Stimulated activated CD8-positive, alpha-beta memory T cell treated with anti-CD3 and anti-CD28 coated beads, Interleukin-4, amount 100 ng/mL, for 48 hours (primary cell): ENCODE measurements around the gene VIPAS39.

Experiments
- DNase-seq: peaks from one replicate; pipeline ENCODE4 v3.0.0-alpha.2; 2020

VIPAS39 gene

DNA sequence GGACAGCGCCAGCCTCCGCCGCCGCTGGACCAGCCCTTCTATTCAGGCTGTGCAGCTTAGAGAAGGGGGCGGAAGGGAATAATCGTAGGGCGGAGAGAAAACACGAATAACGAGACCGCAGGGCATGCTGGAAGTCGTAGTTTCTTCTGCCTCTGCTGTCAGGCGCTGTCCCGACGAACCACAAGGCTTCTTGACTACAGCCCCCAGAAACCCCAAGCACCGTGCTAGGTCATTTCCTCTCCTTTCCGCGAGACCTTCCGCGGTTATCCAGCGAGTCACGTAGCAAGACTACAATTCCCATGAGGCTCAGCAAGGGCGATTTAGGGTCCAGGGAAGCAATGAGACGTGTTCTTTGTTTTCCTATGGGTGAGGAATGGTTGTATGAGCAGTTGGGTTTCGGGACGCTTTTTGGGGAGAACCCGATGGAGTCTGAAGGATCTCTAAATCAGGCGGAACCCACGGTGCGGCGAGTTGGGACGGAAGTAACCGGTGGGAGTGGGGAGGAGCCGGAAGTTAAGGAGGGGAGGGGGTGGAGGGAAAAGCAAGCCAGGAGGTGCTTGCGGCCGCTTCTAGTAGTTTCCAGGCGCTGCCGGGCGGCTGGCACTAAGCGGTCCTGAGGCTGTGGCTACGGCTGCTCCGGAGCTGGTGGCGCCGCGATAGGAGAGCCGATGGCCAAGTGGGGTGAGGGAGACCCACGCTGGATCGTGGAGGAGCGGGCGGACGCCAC lies at the start of gene VIPAS39, which contains the start of gene AHSA1:
TSS of gene VIPAS39 (minus strand) at position 80 of the 727 bp plus-strand sequence. CDS start 3,499 bp downstream, outside the sequence.
TSS of gene AHSA1 (plus strand) at position 572 of the 727 bp plus-strand sequence. CDS start at position 669, 97 bp downstream.
- DNase-seq, result peak; percentile 92

DNA sequence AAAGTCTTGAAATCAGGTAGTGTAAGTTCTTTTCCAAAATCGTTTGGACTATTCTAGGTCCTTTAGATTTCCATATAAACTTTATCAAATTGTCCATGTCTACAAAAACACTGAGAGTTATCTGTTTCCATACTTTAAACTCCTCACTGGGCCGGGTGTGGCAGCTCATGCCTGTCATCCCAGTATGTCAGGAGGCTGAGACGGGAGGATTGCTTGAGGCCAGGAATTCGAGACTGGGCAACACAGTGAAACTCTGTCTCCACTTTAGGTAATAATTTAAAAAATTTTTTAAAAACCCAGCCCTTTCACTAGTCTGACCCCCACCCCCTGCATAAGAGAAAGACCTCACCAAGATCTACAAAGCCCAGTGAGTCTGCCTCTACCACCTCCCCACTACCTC lies 47.6 kb upstream of the VIPAS39 start:
- DNase-seq, result no peak

DNA sequence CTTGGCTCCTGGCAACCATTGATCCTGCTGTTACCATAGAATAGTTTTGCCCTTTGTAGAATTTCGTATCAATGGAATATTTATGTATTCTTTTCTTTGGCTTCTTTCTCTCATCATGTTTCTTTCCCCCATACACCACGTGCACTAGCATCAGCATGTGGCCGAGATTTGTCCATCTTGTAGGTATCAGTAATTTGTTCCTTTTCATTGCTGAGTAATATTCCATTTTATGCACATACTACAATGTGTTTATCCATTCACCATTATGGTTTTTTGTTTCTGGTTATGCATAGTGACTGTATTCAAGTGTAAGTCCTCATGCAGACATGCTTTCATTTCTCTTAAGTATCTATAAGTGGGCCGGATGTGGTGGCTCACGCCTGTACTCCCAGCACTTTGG lies 45.7 kb upstream of the VIPAS39 start:
- no peak for DNase-seq

DNA sequence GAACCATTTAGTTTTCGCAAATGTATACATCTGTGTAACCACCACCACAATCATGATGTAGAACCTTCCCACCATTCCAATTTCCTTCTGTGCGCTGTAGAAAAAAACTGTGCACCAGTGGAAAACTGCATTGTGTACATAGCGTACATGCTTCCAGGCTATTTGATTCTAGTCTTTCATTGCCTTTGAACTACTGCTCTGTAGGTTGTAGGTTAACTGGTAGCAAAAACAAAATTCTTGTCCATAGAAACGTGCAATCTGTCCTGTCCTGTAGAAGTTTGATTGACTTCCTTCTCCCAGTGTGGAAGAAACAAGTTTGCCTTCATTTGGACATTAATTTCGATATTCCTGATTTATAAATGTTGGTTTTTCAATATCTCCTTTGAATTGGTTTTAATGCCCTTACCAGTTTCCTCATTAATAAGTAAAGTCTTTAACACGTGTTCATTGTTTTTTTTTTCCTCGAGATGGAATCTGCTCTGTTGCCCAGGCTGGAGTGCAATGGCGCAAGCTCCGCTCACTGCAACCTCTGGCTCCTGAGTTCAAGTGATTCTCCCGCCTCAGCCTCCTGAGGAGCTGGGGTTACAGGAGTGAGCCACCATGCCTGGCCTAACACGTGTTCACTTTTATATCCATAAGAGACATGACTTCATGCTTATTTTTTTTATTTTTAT lies 44.8 kb upstream of the VIPAS39 start:
- DNase-seq, result no peak

DNA sequence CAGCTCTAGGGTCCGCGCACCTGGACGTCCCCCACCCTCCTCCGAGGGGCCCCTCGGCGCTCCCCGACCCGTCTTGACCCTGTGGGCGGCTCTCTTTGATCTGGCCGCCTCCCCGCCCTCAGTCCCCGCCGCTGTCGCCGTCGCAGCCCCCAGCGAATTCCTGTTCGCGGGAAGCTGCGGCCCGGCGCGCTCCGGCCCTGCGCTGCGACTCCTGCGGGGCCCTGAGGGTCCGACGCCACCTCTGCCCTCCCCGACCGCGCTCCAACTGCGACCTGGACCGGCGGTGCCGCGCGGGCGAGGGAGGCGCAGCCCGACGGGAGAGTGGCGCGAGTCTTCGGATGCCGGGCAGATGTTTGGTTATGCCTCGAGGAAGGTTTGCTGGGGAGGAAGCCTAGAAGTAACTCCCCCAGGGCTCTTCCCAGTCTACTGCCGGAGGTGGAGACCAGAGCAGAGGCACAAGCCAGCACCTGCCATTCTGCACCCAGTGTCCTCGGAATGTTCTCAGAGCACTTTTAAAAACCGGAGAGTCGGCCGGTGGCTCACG lies 41.7 kb upstream of the VIPAS39 start:
- no peak for DNase-seq

DNA sequence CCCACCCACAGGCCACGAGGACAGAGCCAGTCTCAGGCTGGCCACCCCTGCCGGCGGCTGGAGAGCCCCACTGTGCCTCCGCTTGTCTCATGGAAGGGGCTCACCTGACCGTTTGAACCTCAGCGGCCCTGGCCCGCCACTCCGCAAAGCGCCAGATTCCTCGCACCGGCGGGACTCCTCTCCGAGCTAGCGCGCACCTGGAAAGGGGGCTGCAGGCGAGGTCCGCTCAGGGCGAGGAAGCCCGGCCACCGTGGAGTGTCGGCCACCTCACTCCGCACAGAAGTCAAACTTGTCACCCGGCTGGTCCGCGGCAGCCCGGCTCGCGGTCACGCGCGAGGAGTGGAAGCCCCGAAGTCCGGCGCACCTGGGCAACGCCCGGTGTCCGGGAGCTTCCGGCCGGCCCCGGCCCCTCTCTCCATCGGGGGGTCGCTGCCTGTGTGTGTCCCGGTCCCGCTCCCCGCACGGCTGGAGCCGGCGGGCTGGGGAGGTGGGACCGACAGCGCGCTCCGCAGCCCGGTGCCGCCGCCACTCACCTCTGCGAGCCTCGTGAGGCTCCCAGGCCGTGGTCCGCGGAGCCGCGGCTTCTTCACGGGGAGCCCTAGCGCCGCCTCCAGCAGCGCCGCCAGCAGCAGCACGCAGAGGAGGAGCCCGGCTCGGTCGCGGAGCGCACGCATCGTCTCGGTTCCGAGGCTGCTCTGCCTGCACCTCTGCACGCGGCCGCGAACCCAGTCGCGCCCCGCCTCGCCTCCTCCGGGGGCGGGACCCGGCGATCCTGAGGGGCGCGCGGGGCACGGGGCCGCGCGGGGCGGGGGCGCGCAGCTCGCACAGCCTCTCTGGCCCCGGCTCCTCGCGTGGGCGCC lies 40.9 kb upstream of the VIPAS39 start, which contains the start of gene ISM2:
TSS of gene ISM2 (minus strand) at position 697 of the 860 bp plus-strand sequence. CDS start at position 674, 23 bp downstream.
- peak; percentile 59 for DNase-seq

DNA sequence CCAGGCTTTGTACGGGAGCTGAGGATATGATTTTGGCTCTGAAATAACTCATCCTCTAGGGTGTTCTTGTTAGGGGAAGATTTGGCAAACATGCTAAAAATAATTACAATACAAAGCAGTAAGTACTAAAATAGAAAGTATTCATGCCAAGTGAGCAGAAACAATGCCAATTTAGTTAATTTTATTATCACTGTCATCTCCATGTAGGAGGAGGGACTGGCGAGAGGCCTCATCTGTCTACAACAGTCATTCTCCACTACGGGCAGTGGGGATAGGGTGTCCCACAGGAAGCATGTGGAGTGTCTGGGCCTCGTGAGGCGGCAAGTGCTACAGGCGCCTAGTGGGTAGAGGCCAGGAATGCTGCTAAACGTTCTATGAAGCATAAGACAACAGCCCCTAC lies 37.9 kb upstream of the VIPAS39 start:
- DNase-seq, result no peak

DNA sequence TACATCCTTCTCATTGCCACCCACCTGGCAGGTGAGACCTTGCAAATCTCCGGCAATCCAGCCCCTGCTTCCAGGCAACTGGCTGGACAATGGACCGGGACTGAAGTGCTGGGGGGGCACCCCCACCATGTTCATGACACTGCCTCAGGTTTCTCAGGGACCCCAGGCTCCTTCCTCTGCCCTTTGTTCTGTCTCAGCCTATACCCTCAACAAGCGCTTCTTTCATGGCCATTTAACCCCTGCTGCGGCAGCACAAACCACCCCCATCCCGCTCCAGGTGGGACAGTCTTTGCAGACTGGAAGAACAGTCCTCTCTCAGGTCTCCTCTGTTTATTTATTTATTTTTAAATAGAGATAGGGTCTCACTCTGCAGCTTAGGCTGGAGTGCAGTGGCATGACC lies 33.7 kb upstream of the VIPAS39 start:
- DNase-seq, result no peak

DNA sequence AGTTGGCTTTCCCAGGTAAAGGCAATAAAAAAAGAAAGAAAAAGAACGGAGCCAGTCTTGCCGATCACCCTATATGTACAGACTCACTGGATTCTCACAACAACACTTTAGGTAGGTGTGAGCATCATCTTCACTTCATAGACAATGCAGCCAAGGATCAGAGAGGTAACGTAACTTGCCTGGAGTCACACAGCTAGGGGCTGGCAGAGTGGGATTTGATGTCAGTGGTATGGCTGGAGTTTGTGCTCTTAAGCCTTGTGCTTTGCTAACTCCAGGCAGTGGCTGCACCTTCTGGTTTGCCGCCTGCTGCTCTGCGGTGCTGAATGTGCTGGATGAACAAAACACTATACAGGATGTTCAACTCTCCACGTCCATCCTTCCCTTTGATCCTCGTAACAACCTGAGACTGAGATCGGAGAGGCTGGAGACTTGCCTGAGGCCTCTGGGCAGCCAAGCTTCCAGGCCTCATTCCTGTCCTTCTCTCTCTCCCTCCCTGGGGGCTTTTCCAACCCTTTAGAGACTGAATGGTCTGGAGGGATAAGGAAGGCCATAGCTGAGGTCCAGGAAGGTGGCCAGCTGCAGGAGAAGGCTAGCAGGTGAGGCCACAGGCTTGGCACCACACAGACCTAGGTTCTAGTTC lies 33.1 kb upstream of the VIPAS39 start:
- no peak for DNase-seq

DNA sequence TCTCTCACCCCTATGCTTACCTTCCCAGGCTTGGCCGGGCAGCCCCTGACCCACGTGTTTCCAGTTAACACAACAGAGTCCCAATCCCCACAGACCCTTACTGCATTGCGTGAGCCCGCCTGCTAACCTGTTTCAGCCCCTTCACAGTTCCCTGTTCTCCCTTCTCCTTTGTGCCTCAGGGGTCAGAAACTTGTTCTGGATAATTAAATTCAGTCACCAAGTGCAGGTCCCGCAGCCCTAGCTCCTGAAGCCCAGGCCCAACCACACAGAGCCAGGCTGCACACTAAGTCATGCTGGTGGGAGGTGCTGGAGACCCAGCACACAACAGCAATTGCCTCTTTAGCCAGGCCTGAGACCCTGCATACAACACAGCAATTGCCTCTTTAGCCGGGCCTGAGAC lies 31.6 kb upstream of the VIPAS39 start:
- no peak for DNase-seq

DNA sequence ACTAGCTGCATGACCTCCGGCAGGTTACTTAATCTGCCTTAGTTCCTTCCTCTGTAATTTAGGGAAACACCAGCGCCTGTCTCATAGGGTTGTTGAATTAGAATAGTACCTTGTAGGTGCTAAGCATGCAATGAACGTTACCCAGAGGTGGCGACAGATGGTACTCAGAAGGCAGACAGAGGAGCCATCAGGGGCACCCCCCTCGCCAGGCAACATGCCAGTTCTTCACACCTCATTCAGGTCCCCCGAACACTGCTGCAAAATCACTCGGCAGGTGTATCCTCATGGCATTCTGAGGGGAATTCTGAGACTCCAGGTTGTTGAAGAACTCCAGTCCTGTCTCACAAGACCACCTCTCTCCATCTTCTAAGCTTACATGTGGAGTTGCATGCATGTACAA lies 31.2 kb upstream of the VIPAS39 start:
- no peak for DNase-seq

DNA sequence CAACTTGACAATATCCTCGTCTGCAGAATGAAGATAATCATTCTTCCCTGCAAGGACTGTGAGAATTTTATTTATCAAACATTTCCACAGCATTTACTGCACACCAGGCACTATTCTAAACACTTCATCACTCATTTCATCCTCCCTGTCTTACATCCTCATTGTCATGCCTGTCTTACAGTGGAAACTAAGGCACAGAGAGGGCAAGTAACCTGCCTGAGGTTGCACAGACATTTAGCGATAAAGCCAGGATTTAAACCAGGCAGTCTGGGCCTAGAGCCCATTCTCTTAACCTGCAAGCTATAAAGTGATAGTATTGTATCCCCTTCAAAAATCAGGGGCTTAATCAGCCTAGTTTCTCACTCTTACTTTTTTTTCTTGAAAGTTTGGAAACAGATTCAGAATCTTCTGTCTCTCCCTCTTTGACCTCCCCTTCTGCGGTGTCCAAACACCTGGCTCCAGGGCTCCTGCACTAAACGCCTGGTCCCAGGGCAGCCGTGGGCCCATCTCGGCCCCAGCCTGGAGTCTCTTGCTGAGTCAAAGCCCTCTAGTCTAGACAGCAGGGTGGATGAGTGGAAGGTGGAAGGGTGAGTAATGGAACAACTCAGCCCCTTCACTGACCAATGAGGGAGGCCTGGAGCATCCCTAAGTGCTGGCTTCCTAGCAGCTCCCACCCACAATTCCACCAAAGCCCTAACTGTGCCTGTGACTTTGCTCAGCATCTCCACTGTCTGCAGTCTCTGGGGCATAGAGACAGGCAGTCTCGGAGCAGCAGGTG lies 28.7 kb upstream of the VIPAS39 start:
- DNase-seq, result no peak

DNA sequence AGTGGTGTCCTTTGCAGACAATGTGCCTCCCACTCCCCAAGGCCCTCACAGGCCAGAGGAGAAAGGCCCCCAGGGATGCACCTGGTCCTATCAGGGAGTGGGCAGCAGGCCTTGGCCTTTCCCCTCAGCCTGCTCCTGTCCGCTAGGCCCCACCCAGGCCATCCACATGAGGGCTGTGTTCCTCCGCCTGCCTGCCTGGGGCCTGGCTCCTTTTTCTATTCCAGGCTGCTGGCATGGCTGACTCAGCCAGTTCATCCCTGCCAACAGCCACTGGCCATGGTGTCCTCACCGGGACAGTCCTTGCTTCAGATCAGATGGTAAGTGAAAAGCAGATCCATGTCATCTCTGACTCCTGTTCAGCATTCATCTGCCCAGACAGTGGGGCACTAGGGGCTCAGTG lies 27.9 kb upstream of the VIPAS39 start:
- no peak for DNase-seq

DNA sequence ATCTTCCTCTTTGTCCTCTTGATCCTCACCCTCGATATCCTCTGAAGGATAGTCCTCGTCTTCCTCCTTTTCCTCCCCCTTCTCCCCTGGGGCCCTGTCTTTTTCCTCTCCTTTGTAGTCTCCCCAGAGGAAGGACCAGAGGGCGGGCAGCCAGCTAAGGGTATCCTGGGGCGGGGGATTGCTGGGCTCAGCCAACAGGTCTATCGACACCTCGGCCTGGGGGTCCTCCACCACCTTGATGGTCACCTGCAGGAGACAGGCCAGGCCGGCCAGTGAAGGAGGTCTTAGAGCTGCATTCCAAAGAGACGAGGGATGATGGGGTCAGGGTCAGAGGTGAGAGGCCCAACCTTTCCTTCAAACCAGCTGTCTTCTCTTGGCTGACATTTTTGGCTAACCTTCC lies 25.0 kb upstream of the VIPAS39 start:
- DNase-seq, result no peak

DNA sequence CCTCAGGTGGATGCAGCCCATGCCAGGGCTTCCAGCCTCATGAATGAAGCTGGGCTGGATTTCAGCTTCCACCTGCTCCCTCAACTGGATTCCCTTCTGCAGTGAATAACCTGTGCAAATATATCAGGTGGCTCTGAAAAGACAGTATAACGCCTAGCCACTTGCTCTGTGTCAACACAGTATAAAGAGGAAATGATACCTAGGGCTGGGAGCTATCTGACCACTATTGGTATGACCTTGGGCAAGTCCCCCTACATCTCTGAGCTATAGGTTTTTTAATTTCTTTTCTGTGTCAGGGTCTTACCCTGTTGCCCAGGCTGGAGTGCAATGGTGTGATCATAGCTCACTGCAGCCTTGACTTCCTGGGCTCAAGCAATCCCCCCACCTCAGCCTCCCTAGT lies 21.4 kb upstream of the VIPAS39 start:
- DNase-seq, result no peak

DNA sequence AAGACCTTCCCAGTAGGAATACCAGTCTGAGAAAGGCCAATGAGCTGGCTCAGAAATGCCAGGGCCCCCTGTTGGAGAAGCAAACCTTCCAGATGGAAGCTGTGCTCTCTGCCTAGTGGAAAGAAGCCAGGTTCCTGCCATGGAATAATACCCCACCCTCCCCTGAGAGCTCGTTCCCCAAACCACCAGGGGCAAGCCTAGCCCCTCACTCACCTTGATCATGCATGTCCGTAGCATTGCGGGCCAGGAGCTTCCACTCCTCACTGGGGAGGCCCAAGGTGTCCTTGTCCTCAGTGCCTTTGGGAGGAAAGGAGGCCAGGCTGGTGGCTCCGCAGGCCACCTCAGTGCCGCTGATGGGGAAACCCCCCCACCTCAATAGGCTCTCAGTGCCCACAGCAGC lies 20.6 kb upstream of the VIPAS39 start:
- DNase-seq, result no peak

DNA sequence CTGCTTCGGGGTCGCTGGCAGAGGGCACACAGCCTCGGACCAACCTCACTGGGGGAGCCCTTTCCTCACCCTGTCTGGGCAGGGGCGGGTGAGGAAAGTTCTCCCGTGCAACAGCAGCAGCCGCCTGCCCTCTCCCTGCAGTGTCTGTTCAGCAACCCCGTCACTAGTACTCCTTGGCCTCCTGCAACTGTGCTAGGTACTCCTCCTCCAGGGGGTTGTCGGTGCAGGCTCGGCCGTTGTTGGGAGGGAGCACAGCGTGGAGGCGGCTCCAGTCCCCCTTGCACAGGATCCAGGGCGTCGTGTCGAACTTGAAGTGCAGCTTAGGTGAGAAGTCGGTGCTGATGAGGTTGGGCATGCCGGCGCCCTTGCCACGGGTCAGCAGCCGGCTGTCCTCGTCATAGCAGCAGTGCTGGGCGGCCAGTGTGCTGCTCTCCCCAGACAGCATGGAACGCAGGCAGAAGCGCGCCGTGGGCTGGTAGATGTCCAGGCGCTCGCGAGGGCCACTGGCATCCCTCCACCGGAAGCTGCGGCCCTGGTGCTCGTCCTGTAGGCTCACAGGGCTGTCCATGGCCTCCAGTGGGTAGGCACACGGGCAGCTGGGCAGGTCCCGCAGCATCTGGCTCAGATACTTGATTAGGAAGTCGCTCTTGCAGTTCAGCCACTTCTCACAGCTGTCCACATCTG lies 18.2 kb upstream of the VIPAS39 start:
- no peak for DNase-seq

DNA sequence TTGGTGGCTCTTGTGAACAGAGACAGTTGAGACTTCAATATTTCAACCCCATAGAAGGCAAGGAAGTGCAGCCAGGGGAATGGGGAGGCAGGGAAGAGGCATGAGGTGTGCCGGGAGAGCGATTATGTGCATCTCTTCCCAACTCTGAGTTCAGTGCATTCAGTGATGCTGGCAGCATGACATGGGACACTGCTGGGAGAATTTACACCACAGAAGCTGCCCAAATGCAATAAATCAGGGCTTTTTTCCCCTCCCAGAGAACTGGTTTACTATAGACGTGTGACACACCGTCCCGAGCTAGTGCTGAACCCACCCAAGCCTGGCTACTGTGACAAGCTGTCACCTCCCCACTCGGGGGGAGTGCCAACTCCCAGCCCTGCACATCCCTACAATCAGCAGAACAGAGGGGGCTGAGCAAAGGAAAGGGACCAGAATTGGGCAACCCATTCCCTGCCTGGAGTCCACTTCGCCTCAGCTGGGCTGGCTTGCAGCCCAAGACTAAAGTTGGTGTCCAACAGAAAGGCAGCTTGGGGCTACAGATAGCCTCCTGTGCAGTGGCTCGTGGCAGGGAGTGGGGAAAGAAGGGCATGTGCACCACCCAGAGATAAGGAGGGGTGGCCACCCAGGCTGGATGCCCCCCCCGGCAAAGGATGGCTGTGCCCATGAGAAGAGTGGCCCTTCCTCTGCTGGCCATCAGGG lies 17.2 kb upstream of the VIPAS39 start:
- no peak for DNase-seq

DNA sequence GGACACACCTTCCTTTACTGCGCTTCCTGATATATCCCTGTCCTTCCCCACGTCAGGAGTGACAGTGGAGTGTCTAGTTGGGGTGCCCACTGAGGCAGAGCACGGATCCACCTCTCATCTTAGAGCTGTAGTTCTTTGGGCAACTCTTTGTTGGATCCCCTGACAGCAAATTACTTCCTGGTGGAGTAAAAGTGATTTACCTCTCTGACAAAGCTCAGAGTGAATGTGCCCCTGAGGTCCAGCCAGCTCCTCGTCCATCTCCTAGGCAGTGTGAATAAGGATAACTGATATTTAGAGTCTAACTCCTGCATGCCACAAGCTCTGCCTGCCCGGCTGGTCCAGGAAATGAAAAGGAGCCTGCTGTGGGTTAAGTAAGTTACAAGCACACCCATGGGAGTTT lies 16.5 kb upstream of the VIPAS39 start:
- DNase-seq, result no peak

DNA sequence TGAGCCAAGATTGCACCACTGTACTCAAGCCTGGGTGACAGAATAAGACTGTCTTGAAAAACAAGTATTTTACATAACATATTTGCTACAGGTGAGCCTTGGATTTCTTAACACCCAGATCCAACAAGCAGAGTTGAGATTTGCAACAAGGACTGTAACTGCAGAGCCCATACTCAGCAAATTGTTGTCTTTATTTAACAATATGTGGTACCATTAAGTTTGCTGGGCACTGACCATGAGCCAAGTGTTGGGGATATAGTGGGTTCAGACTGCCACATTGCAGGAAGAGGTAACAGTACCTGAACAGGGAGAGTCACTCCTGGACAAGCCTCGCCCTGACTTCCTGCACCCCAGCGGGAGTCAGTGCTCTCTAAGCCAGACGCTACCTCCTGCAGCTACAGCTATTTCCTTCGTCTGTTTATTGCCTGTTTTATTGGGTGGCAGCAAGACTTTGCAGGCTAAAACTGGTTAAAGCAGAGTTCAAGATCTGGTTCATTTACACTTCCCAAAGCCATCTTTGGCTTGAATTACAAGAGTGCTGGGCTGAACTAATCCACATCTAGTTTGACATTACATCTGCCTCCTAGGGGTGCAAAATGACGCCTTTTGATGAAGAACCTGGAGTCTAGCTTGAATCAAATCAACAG lies 12.9 kb upstream of the VIPAS39 start:
- no peak for DNase-seq
